ENCODE measurements around the gene KCNS3. TPM values are rescaled to one million over a fixed set of nuclear protein-coding genes. Genes with fewer than 3 reads are reported as not detected.
"Not testable (repeated sequence)": the region's sequence is repeated elsewhere in the genome, so short reads cannot be mapped to it uniquely, and the experiment has no call there.

KCNS3 gene
- total RNA-seq, 1 donor from 2014 or later, result 26.9 TPM

- no peak overlapping the region for H3K4me3 ChIP-seq (ENCODE audit: low read depth, low read length)
- DNase-seq (ENCODE audit: low read depth), result no peak
- TF ChIP-seq CTCF (conservative IDR thresholded peaks at IDR 0.05; ENCODE audit: low read depth, low read length), result no peak
Observed at GRCh38 chr2:17959356-17959755, 80.9 kb downstream of the KCNS3 start.

GRCh38 chr2:17959833-17960232 is 81.4 kb downstream of the KCNS3 start:
- DNase-seq (ENCODE audit: low read depth), result no peak
- H3K4me3 ChIP-seq (ENCODE audit: low read depth, low read length), result no peak overlapping the region
- TF ChIP-seq CTCF (conservative IDR thresholded peaks at IDR 0.05; ENCODE audit: low read depth, low read length), result no peak

- no peak overlapping the region for H3K4me3 ChIP-seq (ENCODE audit: low read depth, low read length)
- DNase-seq (ENCODE audit: low read depth), result no peak
- TF ChIP-seq CTCF (conservative IDR thresholded peaks at IDR 0.05; ENCODE audit: low read depth, low read length), result no peak
Observed at GRCh38 chr2:17960925-17961324, 82.5 kb downstream of the KCNS3 start.

GRCh38 chr2:17961789-17962188 is 83.3 kb downstream of the KCNS3 start:
- TF ChIP-seq CTCF (conservative IDR thresholded peaks at IDR 0.05; ENCODE audit: low read depth, low read length), result no peak
- no peak overlapping the region for H3K4me3 ChIP-seq (ENCODE audit: low read depth, low read length)
- no peak for DNase-seq (ENCODE audit: low read depth)

- H3K4me3 ChIP-seq (ENCODE audit: low read depth, low read length), result no peak overlapping the region
- DNase-seq (ENCODE audit: low read depth), result peak; percentile 39
- TF ChIP-seq CTCF (conservative IDR thresholded peaks at IDR 0.05; ENCODE audit: low read depth, low read length), result no peak
Observed at GRCh38 chr2:17962876-17963275, 84.4 kb downstream of the KCNS3 start.

GRCh38 chr2:17963571-17963970 is 85.1 kb downstream of the KCNS3 start:
- not testable (repeated sequence) for DNase-seq (ENCODE audit: low read depth); H3K4me3 ChIP-seq (ENCODE audit: low read depth, low read length)

- DNase-seq (ENCODE audit: low read depth), result no peak
- H3K4me3 ChIP-seq (ENCODE audit: low read depth, low read length), result no peak overlapping the region
- TF ChIP-seq CTCF (conservative IDR thresholded peaks at IDR 0.05; ENCODE audit: low read depth, low read length), result no peak
Observed at GRCh38 chr2:17965196-17965595, 86.7 kb downstream of the KCNS3 start.

- DNase-seq (ENCODE audit: low read depth), result no peak
- no peak overlapping the region for H3K4me3 ChIP-seq (ENCODE audit: low read depth, low read length)
- TF ChIP-seq CTCF (conservative IDR thresholded peaks at IDR 0.05; ENCODE audit: low read depth, low read length), result no peak
Observed at GRCh38 chr2:17966798-17967197, 88.3 kb downstream of the KCNS3 start.
